Right atrium auricular region (tissue), 2 donors: ENCODE measurements around the gene PPM1K. TPM values are rescaled to one million over a fixed set of nuclear protein-coding genes. Genes with fewer than 3 reads are reported as not detected.

Source experiments
- DNase-seq: peaks from one replicate; pipeline ENCODE4 v3.0.0-alpha.2; 2019; ENCODE audit warnings: low spot score
- H3K27ac ChIP-seq, 2 donors: fragments of 200-600 bp; sonication (generic); 1 replicate in 1 of 2; 2 replicates in 1 of 2; pipeline ENCODE4 v1.5.1; 2016 to 2019
- H3K27me3 ChIP-seq, 2 donors: fragments of 200-600 bp; sonication (generic); one replicate each; pipeline versions ENCODE4 v1.5.1 to v1.6.0; 2017 to 2019
- H3K36me3 ChIP-seq: fragments of 200-600 bp; sonication (generic); one replicate; pipeline ENCODE4 v1.5.1; 2016
- H3K4me1 ChIP-seq, 2 donors: fragments of 200-600 bp; sonication (generic); one replicate each; pipeline versions ENCODE4 v1.5.1 to v1.6.0; 2017 to 2019
- H3K4me3 ChIP-seq, 2 donors: fragments of 200-600 bp; sonication (generic); 1 replicate in 1 of 2; 2 replicates in 1 of 2; pipeline ENCODE4 v1.5.1; 2017 to 2019; ENCODE audit warnings: mild to moderate bottlenecking in 1 of 2, moderate library complexity in 1 of 2
- H3K9me3 ChIP-seq, 2 donors: fragments of 200-600 bp; sonication (generic); one replicate each; pipeline ENCODE4 v1.5.1; 2019
- total RNA-seq, 2 donors: library from RNA; depleted of rRNA; stranded (reverse); fragments of >200 nt; gene quantifications; one replicate each; pipeline ENCODE4 v1.1.0, GENCODE V29; 2016
- TF ChIP-seq, protein P1 (sequence below), 2 donors: fragments of 200-600 bp; sonication (generic); IDR thresholded peaks; one replicate each; pipeline ENCODE4 v1.5.1; 2019; ENCODE audit warnings: antibody characterized with exemption in 2 of 2

PPM1K gene
- total RNA-seq, 2 donors from 2014 or later: 45.2 to 168 TPM

DNA sequence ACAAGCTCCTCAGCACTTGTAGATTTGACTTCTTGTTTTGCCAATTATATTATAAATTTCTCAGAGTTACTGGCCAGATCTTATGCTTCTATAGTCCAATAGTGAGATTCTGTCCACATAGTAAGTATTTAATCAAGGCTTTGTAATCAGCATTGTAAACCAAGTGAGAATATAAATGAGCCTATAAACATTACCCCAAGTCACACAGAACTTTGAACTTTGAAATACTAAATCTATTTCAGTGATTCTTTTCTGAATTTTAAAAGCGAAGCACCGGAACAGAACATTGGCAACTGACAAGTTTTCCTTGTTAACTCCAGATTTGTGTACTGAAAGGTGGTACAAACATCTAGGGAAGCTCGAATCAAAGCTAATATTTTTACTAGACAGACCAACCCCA, 37.2 kb downstream of the PPM1K start:
- no peak overlapping the region for H3K27ac ChIP-seq
- H3K27me3 ChIP-seq: no peaks in the 10 kb centered on the region
- TF ChIP-seq, protein P1, sequence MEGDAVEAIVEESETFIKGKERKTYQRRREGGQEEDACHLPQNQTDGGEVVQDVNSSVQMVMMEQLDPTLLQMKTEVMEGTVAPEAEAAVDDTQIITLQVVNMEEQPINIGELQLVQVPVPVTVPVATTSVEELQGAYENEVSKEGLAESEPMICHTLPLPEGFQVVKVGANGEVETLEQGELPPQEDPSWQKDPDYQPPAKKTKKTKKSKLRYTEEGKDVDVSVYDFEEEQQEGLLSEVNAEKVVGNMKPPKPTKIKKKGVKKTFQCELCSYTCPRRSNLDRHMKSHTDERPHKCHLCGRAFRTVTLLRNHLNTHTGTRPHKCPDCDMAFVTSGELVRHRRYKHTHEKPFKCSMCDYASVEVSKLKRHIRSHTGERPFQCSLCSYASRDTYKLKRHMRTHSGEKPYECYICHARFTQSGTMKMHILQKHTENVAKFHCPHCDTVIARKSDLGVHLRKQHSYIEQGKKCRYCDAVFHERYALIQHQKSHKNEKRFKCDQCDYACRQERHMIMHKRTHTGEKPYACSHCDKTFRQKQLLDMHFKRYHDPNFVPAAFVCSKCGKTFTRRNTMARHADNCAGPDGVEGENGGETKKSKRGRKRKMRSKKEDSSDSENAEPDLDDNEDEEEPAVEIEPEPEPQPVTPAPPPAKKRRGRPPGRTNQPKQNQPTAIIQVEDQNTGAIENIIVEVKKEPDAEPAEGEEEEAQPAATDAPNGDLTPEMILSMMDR (IDR thresholded peaks at IDR 0.05): no peak
- H3K9me3 ChIP-seq: no peaks in the 10 kb centered on the region
- no peak for DNase-seq
- no peak overlapping the region for H3K4me3 ChIP-seq
- no peaks in the 10 kb centered on the region for H3K4me1 ChIP-seq
- no peaks in the 10 kb centered on the region for H3K36me3 ChIP-seq

DNA sequence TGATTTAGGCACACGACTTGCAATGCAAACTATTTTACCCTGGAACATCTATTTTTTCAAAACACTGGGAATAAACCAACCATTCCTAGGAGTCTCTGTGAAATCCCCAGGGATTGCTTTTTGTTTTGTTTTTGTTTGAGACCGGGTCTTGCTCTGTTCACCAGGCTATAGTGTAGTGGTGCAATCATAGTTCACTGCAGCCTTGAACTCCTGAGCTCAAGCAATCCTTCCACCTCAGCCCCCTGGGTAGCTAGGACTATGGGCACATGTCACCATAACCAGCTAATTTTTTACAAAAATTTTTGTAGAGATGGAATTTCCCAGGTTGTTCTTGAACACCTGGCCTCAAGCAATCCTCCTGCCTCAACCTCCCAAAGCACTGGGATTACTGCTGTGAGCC, 37.8 kb downstream of the PPM1K start:
- TF ChIP-seq, protein P1 (IDR thresholded peaks at IDR 0.05): no peak
- Histone ChIP-seq H3K27me3 (no peaks in the 10 kb centered on the region), H3K4me1 (no peaks in the 10 kb centered on the region), H3K27ac (no peak overlapping the region), H3K36me3 (no peaks in the 10 kb centered on the region), H3K9me3 (no peaks in the 10 kb centered on the region), H3K4me3 (no peak overlapping the region)
- no peak for DNase-seq

DNA sequence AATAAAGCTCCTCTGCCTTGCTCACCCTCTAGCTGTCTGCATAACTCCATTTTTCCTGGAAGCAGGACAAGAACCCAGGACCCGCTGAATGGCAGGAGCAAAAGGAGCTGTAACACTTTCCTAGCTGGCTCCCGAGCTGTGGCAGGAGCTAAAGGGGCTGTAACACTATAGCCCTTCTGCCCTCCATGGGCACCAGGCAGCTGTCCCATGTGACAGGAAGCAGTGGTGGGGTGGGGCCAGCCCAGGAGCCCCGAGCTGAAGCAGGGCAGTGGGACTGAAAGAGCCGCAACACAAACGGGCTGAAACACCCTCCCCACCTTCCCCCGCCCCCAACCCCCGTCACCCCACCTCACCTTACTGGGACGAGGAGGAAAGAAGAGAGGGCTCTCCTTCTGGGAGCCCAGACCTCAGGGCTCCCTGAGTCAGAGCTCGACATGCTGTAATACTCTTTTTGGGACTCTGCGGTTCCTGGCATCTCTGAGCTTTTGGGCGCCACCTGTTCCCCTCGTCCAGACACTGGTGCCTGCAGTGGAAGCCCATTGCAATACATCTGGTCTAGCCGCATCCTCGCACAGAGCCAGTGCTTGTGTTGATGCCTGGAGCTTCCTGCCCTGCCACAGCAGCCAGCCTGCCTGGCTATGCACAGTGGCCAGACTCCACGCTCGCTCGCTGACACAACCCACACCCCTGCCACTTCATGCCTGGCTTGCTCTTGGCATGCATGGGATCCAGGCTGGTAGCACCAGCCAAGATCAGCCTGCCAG, 39.4 kb downstream of the PPM1K start:
- Histone ChIP-seq H3K27ac (no peak overlapping the region), H3K27me3 (no peaks in the 10 kb centered on the region), H3K4me1 (peaks cover 0 to 5% of the 10 kb centered on the region in 2 donors), H3K4me3 (no peak overlapping the region), H3K36me3 (no peaks in the 10 kb centered on the region), H3K9me3 (no peaks in the 10 kb centered on the region)
- TF ChIP-seq, protein P1 (IDR thresholded peaks at IDR 0.05): no peak
- DNase-seq: no peak

DNA sequence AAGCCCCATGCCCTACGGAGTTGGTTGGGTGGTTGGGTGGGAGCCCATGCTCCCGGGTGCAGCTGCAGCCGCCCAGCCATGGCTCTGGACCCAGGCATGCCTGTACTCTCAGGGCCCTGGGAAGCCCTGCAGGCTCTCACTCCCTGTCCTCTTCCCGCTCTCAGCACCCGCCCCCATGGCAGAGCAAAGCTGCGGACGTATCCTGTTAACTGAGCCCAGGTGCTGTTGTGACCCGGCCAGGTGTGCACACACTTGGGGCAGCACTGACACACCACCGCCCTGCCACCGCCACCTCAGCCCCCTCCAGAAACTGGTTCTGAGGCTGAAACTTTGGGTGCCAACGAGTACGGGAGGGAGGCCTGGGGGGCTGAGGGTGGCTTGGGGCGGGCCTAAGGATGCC, 40.3 kb downstream of the PPM1K start:
- no peaks in the 10 kb centered on the region for H3K9me3 ChIP-seq
- peaks cover 0 to 5% of the 10 kb centered on the region in 2 donors for H3K4me1 ChIP-seq
- no peak overlapping the region for H3K4me3 ChIP-seq
- H3K27me3 ChIP-seq: no peaks in the 10 kb centered on the region
- DNase-seq: no peak
- no peaks in the 10 kb centered on the region for H3K36me3 ChIP-seq
- TF ChIP-seq, protein P1 (IDR thresholded peaks at IDR 0.05): no peak
- no peak overlapping the region for H3K27ac ChIP-seq

DNA sequence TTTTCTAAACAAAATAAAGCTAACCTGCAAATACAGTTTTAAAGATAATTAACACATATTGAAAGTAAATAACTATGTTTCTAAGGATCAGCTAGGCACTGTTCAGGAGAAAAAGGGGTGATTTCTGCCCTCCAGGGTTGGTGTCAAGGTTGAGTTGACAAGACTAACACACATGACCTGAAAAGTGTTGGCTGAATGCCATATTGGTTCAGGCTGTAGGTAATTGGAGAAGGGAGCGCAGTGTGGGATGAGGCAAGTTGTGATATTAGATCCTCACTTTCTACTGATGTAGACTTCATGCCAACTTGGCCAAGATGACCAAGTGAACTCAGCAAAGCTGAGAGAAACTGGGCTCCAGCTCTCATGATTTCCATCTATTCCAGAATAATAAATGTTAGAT, 42.2 kb downstream of the PPM1K start:
- TF ChIP-seq, protein P1 (IDR thresholded peaks at IDR 0.05): no peak

DNA sequence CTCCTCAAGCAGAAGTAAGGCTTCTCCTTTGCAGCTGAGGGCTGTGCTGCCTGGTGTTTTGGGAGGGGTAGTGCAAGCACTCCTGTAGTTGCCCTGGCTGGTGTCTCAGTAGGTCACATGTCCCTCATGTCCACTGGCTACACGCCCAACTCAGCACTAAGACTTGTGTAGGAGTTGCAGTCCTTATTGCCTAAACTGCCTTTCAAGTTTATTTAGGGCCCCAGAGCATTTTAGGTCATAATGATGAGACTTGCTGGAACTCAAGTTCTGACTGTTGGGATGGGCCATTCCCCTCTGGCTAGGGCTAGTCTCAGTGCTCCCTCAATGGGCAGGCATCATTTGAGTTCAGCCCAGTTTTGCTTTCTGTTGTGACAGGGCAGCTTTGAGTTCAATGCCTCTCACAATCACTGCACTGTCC, 44.1 kb downstream of the PPM1K start:
- no peaks in the 10 kb centered on the region for H3K27me3 ChIP-seq
- peak; percentile 63 for DNase-seq
- H3K36me3 ChIP-seq: no peaks in the 10 kb centered on the region
- H3K27ac ChIP-seq: no peak overlapping the region
- peaks cover 0 to 5% of the 10 kb centered on the region in 2 donors for H3K4me1 ChIP-seq
- H3K4me3 ChIP-seq: no peak overlapping the region
- H3K9me3 ChIP-seq: no peaks in the 10 kb centered on the region
- TF ChIP-seq, protein P1 (IDR thresholded peaks at IDR 0.05): no peak

More for the DNA sequence above, 42.2 kb downstream of the PPM1K start:
- H3K4me1 ChIP-seq: peaks cover 0 to 5% of the 10 kb centered on the region in 2 donors
- no peak overlapping the region for H3K27ac ChIP-seq
- no peak overlapping the region for H3K4me3 ChIP-seq
- no peaks in the 10 kb centered on the region for H3K36me3 ChIP-seq
- H3K27me3 ChIP-seq: no peaks in the 10 kb centered on the region
- no peak for DNase-seq
- H3K9me3 ChIP-seq: no peaks in the 10 kb centered on the region
